NCI-H2081 treated with DMSO at 0.1 percent for 48 hours (cell line): ENCODE data around the gene LIPN.
A peak's percentile ranks its signal among the peaks of the same experiment; 100 is the strongest.

Experiments
- DNase-seq: peaks from one replicate; lab custom pipeline; 2025; lab: John Stamatoyannopoulos, UW

Gene LIPN

DNA sequence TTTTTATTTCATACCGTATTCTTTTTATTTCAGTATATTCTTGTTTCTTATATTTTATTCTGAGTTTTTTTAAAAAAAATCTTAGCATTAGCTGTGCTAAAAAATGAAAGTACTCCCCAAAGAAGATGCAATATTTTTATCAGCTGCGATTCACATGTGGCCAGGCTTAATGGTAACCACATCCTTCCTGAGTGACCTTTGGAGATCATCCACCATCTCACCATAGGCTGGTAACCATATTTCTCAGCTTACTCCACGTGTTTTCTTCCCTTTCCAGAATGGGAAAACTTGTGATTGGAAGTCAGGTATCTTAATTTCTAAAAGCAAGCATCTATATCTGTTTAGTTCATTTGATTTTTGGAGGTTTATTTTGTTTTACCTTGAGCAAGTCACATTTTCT, 23.9 kb downstream of the LIPN start:
- no peak for DNase-seq

DNA sequence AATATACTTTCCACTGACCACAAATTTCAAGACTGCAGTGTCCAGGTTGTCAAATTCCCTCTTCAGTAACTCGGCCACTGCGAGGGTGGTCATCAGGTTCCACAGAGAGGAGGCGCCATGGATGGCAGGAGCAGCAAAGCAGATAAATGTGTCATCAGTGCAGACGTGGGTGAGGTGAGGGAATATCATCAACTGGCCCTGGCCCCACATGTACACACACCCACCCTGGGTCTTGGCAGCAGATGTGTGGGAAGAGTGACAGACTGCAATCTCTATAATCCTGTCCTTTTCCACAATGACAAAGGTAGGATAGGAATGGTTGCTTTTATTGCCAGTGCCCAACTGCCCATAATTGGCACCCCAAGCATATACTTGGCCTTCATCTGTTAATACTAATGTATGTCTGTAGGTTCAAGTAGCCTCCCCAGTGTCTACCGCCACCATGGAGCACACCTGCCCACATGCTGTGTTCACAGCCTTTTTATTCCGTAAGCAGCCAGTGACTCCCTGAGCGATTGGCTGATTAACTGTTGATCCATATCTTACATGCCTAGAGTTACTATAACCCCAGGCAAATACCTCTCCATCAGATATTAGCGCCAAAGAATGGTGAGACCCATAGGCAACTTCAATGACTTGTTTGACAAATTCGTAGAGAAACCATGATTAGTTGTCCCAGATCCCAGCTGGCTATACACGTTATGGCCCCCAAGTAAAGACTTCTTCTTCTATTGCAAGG, 26.4 kb downstream of the LIPN start:
- no peak for DNase-seq

DNA sequence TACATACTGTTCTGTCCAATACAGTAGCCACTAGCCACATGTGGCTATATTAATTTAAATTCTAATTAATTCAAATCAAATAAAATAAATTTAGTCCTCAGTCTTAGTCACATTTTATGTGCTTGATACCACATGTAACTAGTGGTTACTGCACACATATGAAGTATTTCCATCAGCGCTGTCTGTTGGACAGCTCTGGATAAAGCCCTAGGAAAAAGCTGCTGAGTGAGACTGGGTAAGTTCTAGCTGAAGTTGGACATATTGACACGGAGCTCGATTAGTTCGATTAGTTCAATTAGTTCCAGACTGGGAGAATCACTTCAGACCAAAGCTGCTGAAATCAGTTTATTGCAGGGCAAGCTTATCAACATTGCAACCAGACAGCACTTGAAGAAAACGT, 27.6 kb downstream of the LIPN start:
- no peak for DNase-seq

DNA sequence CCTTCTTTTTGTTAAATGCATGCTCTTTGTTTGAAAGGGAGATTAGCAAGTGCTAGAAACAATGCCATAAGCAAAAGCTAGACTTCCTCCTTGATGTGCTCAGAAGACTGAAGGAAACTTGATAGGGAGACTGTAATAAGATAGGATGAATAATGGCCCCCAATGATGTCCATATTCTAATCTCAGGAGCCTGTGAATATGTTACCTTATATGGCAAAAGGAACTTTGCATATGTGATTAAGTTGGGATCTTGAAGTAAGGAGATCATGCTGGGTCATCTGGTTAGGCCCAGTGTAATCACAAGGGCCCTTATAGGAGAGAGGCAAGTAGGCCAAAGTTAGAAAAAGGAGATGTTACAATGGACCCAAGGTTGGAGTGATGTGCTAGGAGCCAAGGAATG, 29.1 kb downstream of the LIPN start:
- DNase-seq: no peak

DNA sequence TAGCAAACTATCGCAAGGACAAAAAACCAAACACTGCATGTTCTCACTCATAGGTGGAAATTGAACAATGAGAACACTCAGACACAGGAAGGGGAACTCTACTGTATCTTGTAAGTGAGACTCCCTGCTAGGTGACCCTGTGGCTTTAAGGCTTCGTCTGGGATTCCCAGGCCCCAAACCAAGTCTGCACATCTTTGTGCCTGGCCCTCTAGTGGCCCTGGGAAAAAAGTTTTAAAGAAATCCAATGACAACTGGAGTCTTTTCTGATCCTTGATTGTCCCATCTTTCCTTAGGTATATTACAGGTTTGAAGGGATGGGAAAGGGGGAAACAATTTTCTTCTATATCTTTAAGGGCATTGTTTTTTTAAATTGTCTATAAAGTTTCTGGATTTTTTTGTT, 32.1 kb downstream of the LIPN start:
- no peak for DNase-seq

DNA sequence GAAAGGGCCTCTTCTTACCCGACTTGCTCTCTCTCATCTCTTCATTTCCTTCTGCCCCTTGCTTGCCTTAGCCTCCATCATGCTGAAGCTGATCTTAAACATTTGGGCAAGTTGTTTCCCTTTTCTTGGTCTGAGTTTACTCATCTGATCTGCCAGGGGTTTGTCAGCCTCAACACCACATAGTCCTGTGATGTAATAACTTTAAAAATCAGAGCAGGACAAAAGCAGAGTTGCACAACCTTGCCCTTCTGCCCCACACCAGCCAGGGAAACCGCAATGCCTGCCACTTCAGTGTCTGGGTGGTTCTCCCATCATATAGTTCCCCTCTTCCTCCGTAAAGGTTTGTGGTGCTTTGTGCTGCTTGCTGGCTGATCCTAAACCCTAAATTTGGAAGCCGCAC, 32.8 kb downstream of the LIPN start:
- DNase-seq: no peak

DNA sequence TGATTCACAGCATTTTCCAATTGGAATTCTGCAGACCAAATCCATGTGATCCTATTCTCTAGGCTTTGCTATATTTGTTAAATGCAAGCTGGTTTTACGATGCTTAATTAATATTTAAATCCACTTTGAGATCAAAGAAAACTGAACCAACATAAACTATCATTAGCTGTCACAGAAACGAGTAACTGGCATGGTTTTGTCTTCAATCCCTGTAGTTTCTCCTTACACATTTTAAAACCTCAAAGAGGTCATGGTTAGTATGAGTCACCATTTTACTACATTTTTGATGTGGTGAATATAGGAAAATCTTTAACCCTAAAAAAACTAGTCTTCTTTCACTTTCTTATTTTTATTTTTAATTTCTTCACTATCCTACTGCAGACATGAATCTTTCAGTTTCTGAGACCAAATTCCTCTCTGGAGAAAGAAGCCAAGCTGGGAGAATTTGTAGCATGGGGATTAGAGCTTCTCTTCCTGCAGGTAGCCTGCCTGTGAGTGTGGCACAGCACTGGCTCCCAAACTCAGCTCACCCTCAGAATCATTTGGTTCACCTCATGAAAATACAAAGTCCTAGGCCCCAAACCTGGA, 34.0 kb downstream of the LIPN start:
- DNase-seq: no peak

DNA sequence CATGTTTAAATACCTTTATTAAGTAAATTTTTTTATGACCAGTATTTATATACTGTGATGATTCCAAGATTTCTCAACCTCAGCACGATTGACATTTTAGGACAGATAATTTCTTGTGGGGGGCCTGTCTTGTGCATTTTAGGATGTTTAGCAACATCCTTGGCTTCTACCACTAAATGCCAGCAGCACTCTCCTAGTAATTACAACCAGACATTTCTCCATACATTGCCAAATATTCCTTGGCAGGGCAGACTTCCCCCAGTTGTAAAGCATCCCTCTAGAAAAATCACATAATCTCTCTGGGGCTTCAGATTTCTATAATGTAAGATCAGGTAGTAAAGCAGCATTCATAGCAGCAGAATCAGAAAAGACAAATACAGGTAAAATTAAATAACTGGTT, 34.9 kb downstream of the LIPN start:
- no peak for DNase-seq

DNA sequence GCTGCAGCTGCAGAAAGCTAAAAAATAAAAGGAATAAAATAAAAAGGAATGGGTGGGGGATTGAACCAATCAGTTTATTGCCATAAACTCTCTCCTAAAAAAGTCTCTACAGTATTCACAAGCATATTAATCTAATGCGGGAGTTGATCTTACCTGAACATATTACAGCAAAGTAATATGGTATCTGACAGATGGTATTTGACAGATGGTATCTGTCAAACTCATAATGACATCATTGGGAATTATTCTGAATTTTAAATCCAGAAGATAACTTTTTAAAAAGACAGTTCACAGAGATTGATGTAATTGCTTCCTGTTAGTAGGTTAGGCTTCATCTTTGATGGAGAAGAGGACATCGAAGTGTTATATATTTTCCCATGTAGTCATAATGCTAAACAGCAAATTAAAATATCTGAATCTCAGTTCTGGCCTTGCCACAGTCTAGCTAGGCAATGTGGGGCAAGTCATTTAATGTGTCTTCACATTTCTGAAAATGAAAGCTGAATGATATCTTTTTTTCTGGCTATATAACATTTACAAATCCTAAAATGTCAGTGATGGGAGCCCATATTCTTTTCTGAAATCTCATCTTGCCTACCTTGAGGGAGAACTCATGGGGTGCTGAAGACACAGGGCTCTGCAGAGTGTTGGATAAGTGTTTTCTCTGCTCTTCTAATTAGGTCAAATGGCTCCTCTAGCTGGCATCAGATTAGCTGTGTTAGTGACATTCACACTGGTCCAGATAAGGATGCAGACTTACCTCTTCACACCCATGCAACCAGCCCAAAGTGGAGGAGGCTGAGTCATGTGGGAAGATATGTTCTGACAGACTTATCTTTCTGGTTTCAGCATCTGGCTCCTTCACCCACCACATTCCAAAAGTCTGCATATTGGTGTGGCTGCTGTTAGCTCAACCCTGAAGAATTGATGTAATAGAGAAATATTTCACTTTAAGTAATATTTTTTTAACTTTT, 40.6 kb downstream of the LIPN start:
- DNase-seq: no peak

DNA sequence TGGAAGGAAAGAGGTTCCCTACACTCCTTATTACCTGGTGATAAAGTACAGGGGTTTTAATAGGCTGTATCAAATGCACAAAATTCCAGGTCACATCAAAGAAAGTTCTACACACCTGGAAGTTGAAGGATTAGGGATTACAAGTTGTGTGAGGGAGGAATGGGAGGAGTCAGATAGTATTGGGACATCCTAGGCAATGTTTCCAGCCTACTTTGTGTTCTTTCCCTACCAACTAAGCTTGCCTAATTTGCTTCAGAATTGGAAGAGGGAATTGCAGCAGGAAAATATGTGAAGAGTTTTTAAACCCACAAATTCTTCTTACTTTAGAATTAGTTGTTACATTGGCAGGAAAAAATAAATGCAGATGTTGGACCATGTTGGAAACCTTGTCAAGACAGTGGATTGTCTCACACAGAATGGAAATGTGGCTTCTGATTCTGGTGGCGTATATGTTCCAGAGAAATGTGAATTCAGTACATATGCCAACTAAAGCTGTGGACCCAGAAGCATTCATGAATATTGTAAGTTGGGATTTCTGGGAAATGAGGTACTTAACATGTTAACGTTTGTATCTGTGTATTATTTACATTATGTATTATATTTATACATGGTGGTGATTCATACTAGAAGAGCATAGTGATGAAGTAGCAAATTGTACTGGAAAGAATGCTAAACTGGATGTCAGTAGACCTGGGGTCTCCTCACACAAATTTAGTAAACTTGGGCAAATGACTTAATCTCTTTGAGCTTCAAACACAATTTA, 42.9 kb downstream of the LIPN start, which contains the start of gene LIPM:
LIPM (plus strand) TSS at position 208 of the 763 bp plus-strand sequence; CDS start at position 375, 167 bp downstream.
- no peak for DNase-seq

DNA sequence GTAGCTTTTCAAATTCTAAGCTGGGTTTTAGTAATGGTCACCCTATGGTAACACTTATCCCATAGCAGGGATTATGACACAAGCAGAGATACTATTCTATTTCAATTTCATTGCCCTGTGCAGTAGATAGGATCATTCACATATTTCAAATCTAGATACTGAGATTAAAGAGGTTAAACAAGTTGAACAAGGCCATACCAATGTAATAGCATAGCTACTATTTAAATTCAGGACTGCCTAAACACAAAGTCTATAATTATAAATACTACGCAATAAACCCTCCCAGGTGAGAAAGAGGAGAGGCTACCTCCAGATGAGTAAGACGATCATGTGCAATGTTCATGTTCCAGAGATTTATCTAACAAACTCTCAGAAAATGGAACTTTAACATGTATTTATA, 43.8 kb downstream of the LIPN start:
- DNase-seq: no peak

DNA sequence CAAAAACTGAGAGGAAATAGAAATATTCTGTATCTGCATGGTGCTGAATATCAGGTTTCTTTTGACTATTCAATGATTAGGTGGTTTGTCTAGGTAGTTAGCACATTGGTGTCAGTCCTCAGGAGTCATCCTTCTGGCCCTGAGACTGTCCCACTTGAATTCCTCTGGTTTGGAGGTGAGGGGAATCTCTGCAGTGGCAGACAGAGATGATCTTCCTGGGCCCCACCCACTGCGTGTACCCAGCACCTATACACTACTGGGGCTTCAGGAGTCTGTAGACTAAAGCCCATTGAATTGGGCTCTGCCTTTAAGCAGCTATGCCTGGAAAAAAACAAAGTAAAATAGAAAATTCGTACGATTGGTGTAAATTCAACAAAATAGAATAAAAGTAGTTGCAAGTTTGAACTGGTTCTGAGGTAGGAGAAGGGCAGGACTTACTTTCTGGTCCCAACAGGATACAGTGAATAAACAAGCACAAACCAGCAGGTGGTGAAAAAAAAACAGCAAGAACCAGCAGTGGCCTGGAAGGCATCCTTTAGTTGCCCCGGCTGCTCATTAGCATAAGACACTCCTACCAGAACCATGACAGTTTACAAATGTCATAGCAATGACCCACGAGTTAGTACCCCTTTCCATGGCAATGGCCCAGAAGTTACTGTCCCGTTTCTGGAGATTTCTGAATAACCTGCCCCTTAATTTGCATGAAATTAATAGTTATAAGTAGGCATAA, 44.4 kb downstream of the LIPN start:
- no peak for DNase-seq

DNA sequence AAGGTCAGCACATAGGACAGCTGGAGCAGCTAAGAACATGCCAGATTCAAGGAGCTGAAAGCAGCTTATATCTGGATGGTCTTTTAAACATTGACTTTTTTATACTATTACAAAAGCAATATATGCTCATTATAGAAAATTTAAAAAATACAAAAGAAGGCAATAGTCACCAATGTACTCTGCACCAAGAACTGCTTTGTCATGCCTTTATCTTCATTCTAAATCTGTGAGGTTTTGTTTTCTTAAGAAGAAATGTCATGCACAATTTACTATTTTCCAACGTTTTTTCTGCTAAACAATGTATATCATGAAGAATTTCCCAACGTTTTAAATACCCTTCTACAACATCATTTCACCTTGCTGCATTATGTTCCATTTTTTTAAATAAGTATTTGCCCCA, 45.5 kb downstream of the LIPN start:
- DNase-seq: no peak

DNA sequence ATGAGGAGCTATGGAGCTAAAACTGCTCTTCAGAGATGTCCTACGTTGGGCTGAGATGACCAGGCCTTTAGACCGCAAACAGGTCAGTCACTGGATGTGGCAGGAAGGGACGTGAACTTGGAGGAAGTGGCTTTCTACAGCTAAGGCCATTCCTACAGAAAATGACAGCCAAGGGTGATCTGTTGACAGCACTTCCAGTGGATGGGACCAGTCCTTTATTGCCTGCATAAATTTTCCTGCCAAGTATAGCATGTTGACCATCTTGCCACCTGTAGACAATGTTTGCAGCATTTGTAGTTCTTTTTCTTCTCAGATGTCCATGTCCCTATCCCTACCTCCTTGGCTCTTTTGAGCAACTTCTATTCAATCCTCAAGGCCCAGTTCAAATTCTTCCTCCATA, 46.1 kb downstream of the LIPN start:
- DNase-seq: no peak

DNA sequence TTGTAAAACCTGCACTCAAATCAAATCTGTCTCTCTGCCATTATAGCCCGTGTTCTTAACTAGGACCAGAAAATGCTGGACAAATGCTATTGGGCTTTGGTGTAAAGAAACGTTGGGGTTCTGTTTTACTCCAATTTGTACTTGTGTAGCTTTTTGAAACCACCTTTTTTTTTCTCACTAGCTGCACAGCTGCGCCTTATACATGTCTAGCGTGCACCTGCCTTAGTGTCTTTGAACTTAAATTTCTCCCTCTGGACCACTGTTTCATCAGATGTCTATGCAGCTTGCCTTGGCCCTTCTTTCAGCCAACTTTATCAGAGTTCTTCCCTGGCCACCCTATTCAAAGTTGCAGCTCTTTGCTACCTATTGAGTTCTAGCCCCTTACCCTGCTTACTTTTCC, 49.8 kb downstream of the LIPN start:
- DNase-seq: no peak

DNA sequence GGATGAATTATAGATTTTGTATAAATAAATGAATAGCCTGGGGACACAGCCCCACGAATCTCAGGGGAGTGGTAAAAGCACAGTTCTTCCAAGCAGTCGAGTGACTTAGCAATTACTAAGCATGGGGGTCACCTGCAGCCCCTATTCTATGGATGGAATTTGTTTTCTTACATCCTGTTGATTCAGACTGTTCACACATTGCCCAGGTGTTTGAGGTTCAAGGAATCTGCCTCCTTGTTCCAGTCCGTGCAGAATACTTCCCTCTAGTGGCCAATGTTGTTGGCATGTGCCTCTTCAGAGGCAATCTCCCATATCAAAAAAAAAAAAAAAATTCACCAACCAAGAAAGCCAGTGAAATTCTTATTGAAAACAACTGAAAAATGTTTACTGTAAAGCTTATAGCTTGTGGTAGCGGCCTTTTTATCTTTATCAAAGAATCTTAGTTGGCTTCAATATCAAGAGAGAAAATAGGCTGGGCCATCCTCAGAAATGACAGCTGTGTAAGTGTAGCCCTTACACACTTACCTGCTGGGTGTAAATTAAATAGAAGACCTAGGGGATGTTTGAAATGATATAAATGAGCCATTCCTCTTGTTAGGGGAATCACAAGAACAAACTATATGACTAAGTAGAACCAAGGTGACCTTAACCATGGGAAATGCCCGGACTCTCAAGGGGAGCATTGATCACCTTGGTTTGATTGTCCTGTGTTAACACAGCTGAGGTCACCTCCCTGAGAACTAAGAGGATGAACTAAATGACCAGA, 50.6 kb downstream of the LIPN start:
- DNase-seq: peak; percentile 26

DNA sequence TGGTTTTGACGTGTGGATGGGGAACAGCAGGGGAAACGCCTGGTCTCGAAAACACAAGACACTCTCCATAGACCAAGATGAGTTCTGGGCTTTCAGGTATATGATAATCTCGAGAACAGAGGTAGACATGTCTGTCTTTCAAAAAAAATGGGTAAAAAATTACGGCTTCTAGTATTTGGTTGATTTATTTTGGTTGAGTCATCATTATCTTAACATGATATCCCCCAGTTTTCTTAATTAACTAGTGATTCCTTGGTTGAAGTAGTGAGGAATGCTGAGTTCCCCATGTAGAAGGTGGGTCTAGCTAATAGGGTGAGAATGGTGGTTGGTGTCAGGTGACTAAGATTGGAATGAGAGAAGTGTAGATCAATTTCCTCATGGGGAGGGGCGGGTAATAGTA, 53.4 kb downstream of the LIPN start:
- DNase-seq: no peak

DNA sequence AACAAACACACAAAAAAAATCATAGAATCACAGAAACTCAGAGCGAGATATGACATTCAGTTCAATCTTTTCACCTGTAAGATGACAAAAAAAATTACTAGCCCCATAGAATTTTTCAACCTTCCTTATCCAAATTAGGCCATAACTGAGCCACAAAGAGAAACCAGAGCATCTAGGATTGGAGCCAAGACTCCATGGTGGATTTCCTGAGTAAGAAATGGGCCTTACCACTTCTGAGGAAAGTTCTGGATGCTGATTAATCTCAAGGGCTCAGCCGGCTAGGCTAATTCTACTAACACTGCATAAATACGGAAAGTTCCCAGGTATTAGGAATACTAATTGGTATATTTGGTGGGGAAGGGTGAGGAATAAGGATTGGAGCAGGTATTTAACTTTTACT, 59.5 kb downstream of the LIPN start:
- no peak for DNase-seq

DNA sequence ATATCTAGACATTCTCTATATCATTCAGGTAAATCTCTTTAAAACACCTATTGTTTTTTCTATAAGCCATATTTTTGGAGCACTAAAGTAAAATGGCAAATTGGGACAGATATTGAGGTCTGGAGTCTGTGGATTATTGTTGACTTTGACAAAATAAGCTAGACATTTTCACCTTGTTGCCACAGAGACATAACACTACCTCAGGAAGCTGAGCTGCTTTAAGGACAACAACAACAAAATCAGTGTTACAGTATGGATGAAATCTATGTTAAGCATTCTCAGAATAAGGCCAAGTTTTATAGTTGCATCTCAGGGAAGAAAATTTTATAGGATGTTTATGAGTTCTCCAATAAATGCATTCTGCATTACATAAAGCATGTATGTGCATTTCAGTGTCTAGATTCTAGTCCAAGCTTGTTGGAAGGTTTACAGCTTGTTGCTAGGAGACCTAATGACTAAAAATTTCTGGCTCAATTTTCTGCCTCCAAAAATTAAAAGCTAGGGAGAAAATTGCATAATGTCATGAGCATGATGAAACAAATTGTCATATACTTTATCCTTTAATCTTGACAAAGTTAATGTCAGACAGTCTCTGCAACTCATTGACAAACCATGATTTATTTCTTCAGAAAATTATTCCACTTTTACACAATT, 61.1 kb downstream of the LIPN start:
- DNase-seq: no peak

DNA sequence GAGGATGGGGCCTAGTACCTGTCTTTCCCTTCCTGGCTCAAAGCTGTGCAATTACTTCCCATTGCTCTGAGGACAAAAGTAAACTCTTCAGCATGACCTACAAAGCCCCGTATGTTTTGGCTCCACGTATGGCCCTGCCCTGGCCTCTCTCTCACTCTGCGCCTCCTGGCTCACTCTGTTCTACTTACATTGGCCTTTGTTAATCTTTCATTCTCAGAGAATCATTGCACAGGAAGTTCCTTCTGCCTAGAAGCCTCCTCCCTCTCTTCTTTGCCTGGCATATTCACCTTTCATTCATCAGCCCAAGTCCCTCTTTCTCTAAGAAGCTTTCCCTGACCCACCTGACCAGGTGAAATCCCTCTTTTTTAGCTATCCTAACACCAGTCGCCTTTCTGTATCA, 66.6 kb downstream of the LIPN start:
- no peak for DNase-seq
